KMS-11 (cell line): ENCODE measurements around the gene CDH16.
"Not testable (repeated sequence)": the region's sequence is repeated elsewhere in the genome, so short reads cannot be mapped to it uniquely, and the experiment has no call there.

Experiments used
- H2AFZ ChIP-seq: fragments of 200-600 bp; sonication (generic); 2 replicates; pipeline ENCODE4 v1.6.1; 2016; ENCODE audit warnings: antibody characterized with exemption, mixed run types, low read depth
- H3K27ac ChIP-seq: fragments of 200-600 bp; sonication (generic); 2 replicates; pipeline ENCODE4 v1.6.1; 2016; ENCODE audit warnings: mild to moderate bottlenecking, mixed run types
- H3K27me3 ChIP-seq: fragments of 200-600 bp; sonication (generic); 2 replicates; pipeline ENCODE4 v1.6.1; 2017; ENCODE audit warnings: mild to moderate bottlenecking, low read depth, mixed run types, moderate library complexity; ENCODE audit not compliant: insufficient read depth
- H3K36me3 ChIP-seq: fragments of 200-600 bp; sonication (generic); 2 replicates; pipeline ENCODE4 v1.6.1; 2017; ENCODE audit warnings: mild to moderate bottlenecking, mixed run types; ENCODE audit not compliant: insufficient read depth
- H3K4me1 ChIP-seq: fragments of 200-600 bp; sonication (generic); 2 replicates; pipeline ENCODE4 v1.6.1; 2016; ENCODE audit warnings: mild to moderate bottlenecking, low read depth, mixed run types; ENCODE audit not compliant: poor library complexity, severe bottlenecking
- H3K4me2 ChIP-seq: fragments of 200-600 bp; sonication (generic); 2 replicates; pipeline ENCODE4 v1.7.0; 2016; ENCODE audit warnings: mild to moderate bottlenecking, mixed run types
- H3K4me3 ChIP-seq: fragments of 200-600 bp; sonication (generic); IDR thresholded peaks from 2 replicates; pipeline ENCODE4 v1.6.1; 2017; ENCODE audit warnings: low read depth, low read length, mixed read lengths; ENCODE audit not compliant: insufficient read depth
- H3K79me2 ChIP-seq: fragments of 200-600 bp; sonication (generic); 2 replicates; pipeline ENCODE4 v1.6.1; 2016; ENCODE audit warnings: low read depth, mixed run types; ENCODE audit not compliant: insufficient read depth
- H3K9ac ChIP-seq: fragments of 200-600 bp; sonication (generic); 2 replicates; pipeline ENCODE4 v1.6.1; 2016; ENCODE audit warnings: mild to moderate bottlenecking, mixed run types
- H4K20me1 ChIP-seq: fragments of 200-600 bp; sonication (generic); 2 replicates; pipeline ENCODE4 v1.6.1; 2016; ENCODE audit warnings: mild to moderate bottlenecking, mixed run types; ENCODE audit not compliant: insufficient read depth
- TF ChIP-seq, protein P1 (sequence below): fragments of 200-600 bp; sonication (generic); conservative IDR thresholded peaks from 2 replicates; pipeline ENCODE4 v1.6.1; 2017; ENCODE audit warnings: low read depth, mild to moderate bottlenecking, antibody characterized with exemption, low read length, moderate library complexity, mixed read lengths

CDH16 gene

GRCh38 chr16:66871840-66872239 lies 46.8 kb downstream of the CDH16 start:
- Histone ChIP-seq H3K79me2 (no peaks in the 10 kb centered on the region), H3K27ac (no peak overlapping the region), H3K4me2 (no peak overlapping the region), H4K20me1 (no peaks in the 10 kb centered on the region), H3K27me3 (no peaks in the 10 kb centered on the region), H3K9ac (no peak overlapping the region), H2AFZ (no peak overlapping the region), H3K4me1 (peaks cover 45% of the 10 kb centered on the region), H3K4me3 (no peak overlapping the region), H3K36me3 (no peaks in the 10 kb centered on the region)
- TF ChIP-seq, protein P1, sequence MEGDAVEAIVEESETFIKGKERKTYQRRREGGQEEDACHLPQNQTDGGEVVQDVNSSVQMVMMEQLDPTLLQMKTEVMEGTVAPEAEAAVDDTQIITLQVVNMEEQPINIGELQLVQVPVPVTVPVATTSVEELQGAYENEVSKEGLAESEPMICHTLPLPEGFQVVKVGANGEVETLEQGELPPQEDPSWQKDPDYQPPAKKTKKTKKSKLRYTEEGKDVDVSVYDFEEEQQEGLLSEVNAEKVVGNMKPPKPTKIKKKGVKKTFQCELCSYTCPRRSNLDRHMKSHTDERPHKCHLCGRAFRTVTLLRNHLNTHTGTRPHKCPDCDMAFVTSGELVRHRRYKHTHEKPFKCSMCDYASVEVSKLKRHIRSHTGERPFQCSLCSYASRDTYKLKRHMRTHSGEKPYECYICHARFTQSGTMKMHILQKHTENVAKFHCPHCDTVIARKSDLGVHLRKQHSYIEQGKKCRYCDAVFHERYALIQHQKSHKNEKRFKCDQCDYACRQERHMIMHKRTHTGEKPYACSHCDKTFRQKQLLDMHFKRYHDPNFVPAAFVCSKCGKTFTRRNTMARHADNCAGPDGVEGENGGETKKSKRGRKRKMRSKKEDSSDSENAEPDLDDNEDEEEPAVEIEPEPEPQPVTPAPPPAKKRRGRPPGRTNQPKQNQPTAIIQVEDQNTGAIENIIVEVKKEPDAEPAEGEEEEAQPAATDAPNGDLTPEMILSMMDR = no peak

GRCh38 chr16:66871363-66871762 lies 47.3 kb downstream of the CDH16 start:
- H4K20me1 ChIP-seq, H3K9ac ChIP-seq, H3K4me3 ChIP-seq, H3K79me2 ChIP-seq, H3K27me3 ChIP-seq, H3K27ac ChIP-seq, H3K36me3 ChIP-seq, H2AFZ ChIP-seq, H3K4me2 ChIP-seq: not testable (repeated sequence)
- H3K4me1 ChIP-seq = peaks cover 40% of the 10 kb centered on the region

- Histone ChIP-seq H3K4me2 (no peak overlapping the region), H2AFZ (no peak overlapping the region), H3K27me3 (no peaks in the 10 kb centered on the region)
Observed at GRCh38 chr16:66869424-66869823, 49.3 kb downstream of the CDH16 start.

GRCh38 chr16:66863707-66864106 lies 55.0 kb downstream of the CDH16 start:
- Histone ChIP-seq H3K4me1 (peaks cover 5% of the 10 kb centered on the region), H3K9ac (no peak overlapping the region), H3K79me2 (no peaks in the 10 kb centered on the region), H4K20me1 (no peaks in the 10 kb centered on the region), H3K4me2 (no peak overlapping the region), H3K4me3 (no peak overlapping the region), H3K27me3 (no peaks in the 10 kb centered on the region), H3K36me3 (no peaks in the 10 kb centered on the region), H2AFZ (no peak overlapping the region), H3K27ac (no peak overlapping the region)
- TF ChIP-seq, protein P1 = no peak

More at GRCh38 chr16:66869424-66869823, 49.3 kb downstream of the CDH16 start:
- TF ChIP-seq, protein P1 = no peak
- Histone ChIP-seq H3K27ac (no peak overlapping the region), H3K9ac (no peak overlapping the region), H3K79me2 (no peaks in the 10 kb centered on the region), H3K4me3 (no peak overlapping the region), H3K4me1 (peaks cover 21% of the 10 kb centered on the region), H4K20me1 (no peaks in the 10 kb centered on the region), H3K36me3 (no peaks in the 10 kb centered on the region)

DNA sequence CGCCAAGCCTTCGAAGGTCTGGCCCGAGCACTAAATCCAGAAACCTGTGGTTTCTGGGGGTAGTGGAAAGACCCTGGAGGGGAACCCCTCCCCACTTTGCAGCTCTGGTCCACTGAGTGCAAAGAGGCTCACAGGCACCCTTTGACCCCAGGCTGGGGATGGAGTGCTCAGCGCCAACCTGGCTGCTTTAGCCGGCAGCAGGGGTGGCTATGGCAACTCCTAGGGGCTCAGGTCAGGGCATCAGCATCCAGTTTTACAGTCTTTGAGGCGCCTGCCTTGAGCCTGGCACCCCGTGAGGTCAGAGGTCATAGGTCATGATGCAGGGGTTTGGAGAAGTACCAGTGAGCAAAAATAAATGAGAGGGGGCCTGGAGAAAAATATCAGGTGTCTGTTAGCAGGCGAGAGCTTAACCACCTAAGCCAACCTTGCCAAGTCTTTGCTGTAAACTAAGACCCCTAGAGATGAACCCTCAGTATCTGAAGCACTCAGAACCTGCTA lies 56.6 kb downstream of the CDH16 start:
- TF ChIP-seq, protein P1 = no peak
- no peak overlapping the region for H3K27ac ChIP-seq
- peaks cover 5% of the 10 kb centered on the region for H3K4me1 ChIP-seq
- no peak overlapping the region for H2AFZ ChIP-seq
- no peak overlapping the region for H3K4me2 ChIP-seq
- H3K4me3 ChIP-seq = no peak overlapping the region
- no peaks in the 10 kb centered on the region for H3K27me3 ChIP-seq
- no peaks in the 10 kb centered on the region for H4K20me1 ChIP-seq
- H3K36me3 ChIP-seq = no peaks in the 10 kb centered on the region
- no peaks in the 10 kb centered on the region for H3K79me2 ChIP-seq
- H3K9ac ChIP-seq = no peak overlapping the region
